H1 (cell line): ENCODE data around the gene CORO2B. TPM values are rescaled to one million over a fixed set of nuclear protein-coding genes. Genes with fewer than 3 reads are reported as not detected.

ENCODE experiments used
- EGR1 ChIP-seq: IDR thresholded peaks from 2 replicates; pipeline ENCODE4 v1.6.1; 2011; ENCODE audit warnings: low read depth, low read length, borderline replicate concordance
- GABPA ChIP-seq: IDR thresholded peaks from 2 replicates; pipeline ENCODE4 v1.6.1; 2011; ENCODE audit warnings: mild to moderate bottlenecking, low read length, moderate library complexity, borderline replicate concordance; ENCODE audit not compliant: insufficient read depth
- KDM5A ChIP-seq: fragments of 200-600 bp; IDR thresholded peaks from 2 replicates; pipeline ENCODE4 v1.7.1; 2012; ENCODE audit warnings: mild to moderate bottlenecking, low read length, inconsistent platforms, mixed read lengths
- SUZ12 ChIP-seq: fragments of 200-600 bp; sonication (generic); IDR thresholded peaks from 2 replicates; pipeline ENCODE4 v1.6.1; 2012; ENCODE audit warnings: mild to moderate bottlenecking, inconsistent platforms, low read length, moderate library complexity, mixed read lengths
- polyA plus RNA-seq, 7 experiments: library from polyadenylated mRNA; depleted of rRNA in 3 of 7; stranded (reverse) in 5 of 7; unstranded in 2 of 7; fragments of >200 nt in 5 of 7; fragments of 200-250 nt in 2 of 7; gene quantifications; 1 replicate in 5 of 7; 2 replicates in 1 of 7; 4 replicates in 1 of 7; pipeline versions ENCODE4 v1.2.1 to v1.2.3, GENCODE V29; 2011 to 2013; ENCODE audit warnings: missing spikeins in 2 of 7, mixed read lengths in 2 of 7
- total RNA-seq: library from RNA; stranded (reverse); fragmentation: NEBNext Ultra II Directional; extraction: Animal tissue kit (Norgen Biotek cat#: 25700); gene quantifications from 2 replicates; pipeline ENCODE4 v1.2.1, GENCODE V29; 2021
- TF ChIP-seq, protein P1 (sequence below): fragments of 300-600 bp; sonication (generic); IDR thresholded peaks from 2 replicates; pipeline ENCODE4 v1.7.1; 2012; ENCODE audit warnings: low read length, moderate library complexity, mild to moderate bottlenecking, inconsistent platforms; ENCODE audit not compliant: insufficient replicate concordance
- TF ChIP-seq, protein P2 (sequence below): IDR thresholded peaks from 2 replicates; pipeline ENCODE4 v1.6.1; 2012; ENCODE audit warnings: low read length, inconsistent platforms

The CORO2B gene
- total and polyA plus RNA-seq, 2 of the 8 experiments (the other 6 are each of a cell fraction or from before 2014, with no cell fraction given), result 3.4 to 6.7 TPM

DNA sequence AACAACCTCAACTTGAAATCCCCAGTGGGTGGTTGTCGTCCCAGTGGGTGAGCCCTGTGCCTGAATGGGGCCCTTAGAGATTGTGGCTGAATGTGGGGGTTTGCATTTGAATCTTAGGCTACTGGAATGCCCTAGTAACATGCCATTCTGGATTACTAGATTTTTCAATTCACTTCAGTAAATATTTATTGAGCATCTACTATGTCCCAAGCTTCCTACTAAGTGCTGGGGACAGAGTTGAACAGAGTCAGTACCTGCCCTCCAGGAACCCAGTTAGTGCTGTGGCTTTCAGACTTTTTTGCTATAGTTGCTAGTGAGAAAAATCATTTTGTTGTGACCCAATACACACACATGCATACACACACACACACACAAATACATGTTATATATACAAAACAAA lies 39.0 kb downstream of the CORO2B start (continued):
- TF ChIP-seq, protein P1, sequence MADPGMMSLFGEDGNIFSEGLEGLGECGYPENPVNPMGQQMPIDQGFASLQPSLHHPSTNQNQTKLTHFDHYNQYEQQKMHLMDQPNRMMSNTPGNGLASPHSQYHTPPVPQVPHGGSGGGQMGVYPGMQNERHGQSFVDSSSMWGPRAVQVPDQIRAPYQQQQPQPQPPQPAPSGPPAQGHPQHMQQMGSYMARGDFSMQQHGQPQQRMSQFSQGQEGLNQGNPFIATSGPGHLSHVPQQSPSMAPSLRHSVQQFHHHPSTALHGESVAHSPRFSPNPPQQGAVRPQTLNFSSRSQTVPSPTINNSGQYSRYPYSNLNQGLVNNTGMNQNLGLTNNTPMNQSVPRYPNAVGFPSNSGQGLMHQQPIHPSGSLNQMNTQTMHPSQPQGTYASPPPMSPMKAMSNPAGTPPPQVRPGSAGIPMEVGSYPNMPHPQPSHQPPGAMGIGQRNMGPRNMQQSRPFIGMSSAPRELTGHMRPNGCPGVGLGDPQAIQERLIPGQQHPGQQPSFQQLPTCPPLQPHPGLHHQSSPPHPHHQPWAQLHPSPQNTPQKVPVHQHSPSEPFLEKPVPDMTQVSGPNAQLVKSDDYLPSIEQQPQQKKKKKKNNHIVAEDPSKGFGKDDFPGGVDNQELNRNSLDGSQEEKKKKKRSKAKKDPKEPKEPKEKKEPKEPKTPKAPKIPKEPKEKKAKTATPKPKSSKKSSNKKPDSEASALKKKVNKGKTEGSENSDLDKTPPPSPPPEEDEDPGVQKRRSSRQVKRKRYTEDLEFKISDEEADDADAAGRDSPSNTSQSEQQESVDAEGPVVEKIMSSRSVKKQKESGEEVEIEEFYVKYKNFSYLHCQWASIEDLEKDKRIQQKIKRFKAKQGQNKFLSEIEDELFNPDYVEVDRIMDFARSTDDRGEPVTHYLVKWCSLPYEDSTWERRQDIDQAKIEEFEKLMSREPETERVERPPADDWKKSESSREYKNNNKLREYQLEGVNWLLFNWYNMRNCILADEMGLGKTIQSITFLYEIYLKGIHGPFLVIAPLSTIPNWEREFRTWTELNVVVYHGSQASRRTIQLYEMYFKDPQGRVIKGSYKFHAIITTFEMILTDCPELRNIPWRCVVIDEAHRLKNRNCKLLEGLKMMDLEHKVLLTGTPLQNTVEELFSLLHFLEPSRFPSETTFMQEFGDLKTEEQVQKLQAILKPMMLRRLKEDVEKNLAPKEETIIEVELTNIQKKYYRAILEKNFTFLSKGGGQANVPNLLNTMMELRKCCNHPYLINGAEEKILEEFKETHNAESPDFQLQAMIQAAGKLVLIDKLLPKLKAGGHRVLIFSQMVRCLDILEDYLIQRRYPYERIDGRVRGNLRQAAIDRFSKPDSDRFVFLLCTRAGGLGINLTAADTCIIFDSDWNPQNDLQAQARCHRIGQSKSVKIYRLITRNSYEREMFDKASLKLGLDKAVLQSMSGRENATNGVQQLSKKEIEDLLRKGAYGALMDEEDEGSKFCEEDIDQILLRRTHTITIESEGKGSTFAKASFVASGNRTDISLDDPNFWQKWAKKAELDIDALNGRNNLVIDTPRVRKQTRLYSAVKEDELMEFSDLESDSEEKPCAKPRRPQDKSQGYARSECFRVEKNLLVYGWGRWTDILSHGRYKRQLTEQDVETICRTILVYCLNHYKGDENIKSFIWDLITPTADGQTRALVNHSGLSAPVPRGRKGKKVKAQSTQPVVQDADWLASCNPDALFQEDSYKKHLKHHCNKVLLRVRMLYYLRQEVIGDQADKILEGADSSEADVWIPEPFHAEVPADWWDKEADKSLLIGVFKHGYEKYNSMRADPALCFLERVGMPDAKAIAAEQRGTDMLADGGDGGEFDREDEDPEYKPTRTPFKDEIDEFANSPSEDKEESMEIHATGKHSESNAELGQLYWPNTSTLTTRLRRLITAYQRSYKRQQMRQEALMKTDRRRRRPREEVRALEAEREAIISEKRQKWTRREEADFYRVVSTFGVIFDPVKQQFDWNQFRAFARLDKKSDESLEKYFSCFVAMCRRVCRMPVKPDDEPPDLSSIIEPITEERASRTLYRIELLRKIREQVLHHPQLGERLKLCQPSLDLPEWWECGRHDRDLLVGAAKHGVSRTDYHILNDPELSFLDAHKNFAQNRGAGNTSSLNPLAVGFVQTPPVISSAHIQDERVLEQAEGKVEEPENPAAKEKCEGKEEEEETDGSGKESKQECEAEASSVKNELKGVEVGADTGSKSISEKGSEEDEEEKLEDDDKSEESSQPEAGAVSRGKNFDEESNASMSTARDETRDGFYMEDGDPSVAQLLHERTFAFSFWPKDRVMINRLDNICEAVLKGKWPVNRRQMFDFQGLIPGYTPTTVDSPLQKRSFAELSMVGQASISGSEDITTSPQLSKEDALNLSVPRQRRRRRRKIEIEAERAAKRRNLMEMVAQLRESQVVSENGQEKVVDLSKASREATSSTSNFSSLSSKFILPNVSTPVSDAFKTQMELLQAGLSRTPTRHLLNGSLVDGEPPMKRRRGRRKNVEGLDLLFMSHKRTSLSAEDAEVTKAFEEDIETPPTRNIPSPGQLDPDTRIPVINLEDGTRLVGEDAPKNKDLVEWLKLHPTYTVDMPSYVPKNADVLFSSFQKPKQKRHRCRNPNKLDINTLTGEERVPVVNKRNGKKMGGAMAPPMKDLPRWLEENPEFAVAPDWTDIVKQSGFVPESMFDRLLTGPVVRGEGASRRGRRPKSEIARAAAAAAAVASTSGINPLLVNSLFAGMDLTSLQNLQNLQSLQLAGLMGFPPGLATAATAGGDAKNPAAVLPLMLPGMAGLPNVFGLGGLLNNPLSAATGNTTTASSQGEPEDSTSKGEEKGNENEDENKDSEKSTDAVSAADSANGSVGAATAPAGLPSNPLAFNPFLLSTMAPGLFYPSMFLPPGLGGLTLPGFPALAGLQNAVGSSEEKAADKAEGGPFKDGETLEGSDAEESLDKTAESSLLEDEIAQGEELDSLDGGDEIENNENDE, result no peak
- no peak for TF ChIP-seq GABPA
- TF ChIP-seq KDM5A, result no peak
- no peak for TF ChIP-seq SUZ12
- no peak for TF ChIP-seq EGR1
- TF ChIP-seq, protein P2, sequence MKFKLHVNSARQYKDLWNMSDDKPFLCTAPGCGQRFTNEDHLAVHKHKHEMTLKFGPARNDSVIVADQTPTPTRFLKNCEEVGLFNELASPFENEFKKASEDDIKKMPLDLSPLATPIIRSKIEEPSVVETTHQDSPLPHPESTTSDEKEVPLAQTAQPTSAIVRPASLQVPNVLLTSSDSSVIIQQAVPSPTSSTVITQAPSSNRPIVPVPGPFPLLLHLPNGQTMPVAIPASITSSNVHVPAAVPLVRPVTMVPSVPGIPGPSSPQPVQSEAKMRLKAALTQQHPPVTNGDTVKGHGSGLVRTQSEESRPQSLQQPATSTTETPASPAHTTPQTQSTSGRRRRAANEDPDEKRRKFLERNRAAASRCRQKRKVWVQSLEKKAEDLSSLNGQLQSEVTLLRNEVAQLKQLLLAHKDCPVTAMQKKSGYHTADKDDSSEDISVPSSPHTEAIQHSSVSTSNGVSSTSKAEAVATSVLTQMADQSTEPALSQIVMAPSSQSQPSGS, result no peak
